Trophoblast cell (in vitro differentiated cells and primary cell): ENCODE data around the gene RAB31.

Experiments
- DNase-seq, 2 donors: peaks; one replicate each; pipeline ENCODE4 v3.0.0-alpha.2; 2016
- H2AFZ ChIP-seq: 2 replicates; pipeline ENCODE4 v1.6.1; 2013; ENCODE audit warnings: low read length, moderate library complexity, mild to moderate bottlenecking; ENCODE audit not compliant: insufficient read depth, poor library complexity
- H2AK5ac ChIP-seq: 2 replicates; pipeline ENCODE4 v1.6.1; 2013; ENCODE audit warnings: mild to moderate bottlenecking, low read length
- H2BK120ac ChIP-seq: 2 replicates; pipeline ENCODE4 v1.6.1; 2013; ENCODE audit warnings: low read length, mild to moderate bottlenecking, moderate library complexity; ENCODE audit not compliant: insufficient read depth, poor library complexity
- H2BK12ac ChIP-seq: 2 replicates; pipeline ENCODE4 v1.6.1; 2013; ENCODE audit warnings: mild to moderate bottlenecking, low read length, moderate library complexity
- H2BK5ac ChIP-seq: 2 replicates; pipeline ENCODE4 v1.6.1; 2013; ENCODE audit warnings: low read length, low read depth, moderate library complexity, mild to moderate bottlenecking; ENCODE audit not compliant: poor library complexity
- H3K14ac ChIP-seq: 2 replicates; pipeline ENCODE4 v1.6.1; 2013; ENCODE audit warnings: mild to moderate bottlenecking, low read length
- H3K18ac ChIP-seq: 2 replicates; pipeline ENCODE4 v1.6.1; 2013; ENCODE audit warnings: mild to moderate bottlenecking, low read length
- H3K23ac ChIP-seq: 2 replicates; pipeline ENCODE4 v1.6.1; 2013; ENCODE audit warnings: low read length
- H3K27ac ChIP-seq: 2 replicates; pipeline ENCODE4 v1.5.1; 2013; ENCODE audit warnings: low read depth, mild to moderate bottlenecking, inconsistent platforms, low read length, moderate library complexity
- H3K27me3 ChIP-seq: 2 replicates; pipeline ENCODE4 v1.6.1; 2013; ENCODE audit warnings: inconsistent platforms, mild to moderate bottlenecking, low read length, moderate library complexity; ENCODE audit not compliant: insufficient read depth
- H3K36me3 ChIP-seq, 2 experiments: 1 replicate in 1 of 2; 2 replicates in 1 of 2; pipeline ENCODE4 v1.6.1; 2013; ENCODE audit warnings: low read length in 2 of 2, mild to moderate bottlenecking in 2 of 2, moderate library complexity in 1 of 2; ENCODE audit not compliant: insufficient read depth in 2 of 2, control insufficient read depth in 1 of 2
- H3K4ac ChIP-seq: 2 replicates; pipeline ENCODE4 v1.6.1; 2013; ENCODE audit warnings: low read depth, mild to moderate bottlenecking, low read length, moderate library complexity
- H3K4me1 ChIP-seq, 2 experiments: 1 replicate in 1 of 2; 2 replicates in 1 of 2; pipeline ENCODE4 v1.6.1; 2013; ENCODE audit warnings: low read length in 2 of 2, mild to moderate bottlenecking in 2 of 2, moderate library complexity in 1 of 2; ENCODE audit not compliant: insufficient read depth in 2 of 2, control insufficient read depth in 1 of 2
- H3K4me2 ChIP-seq: 2 replicates; pipeline ENCODE4 v1.6.1; 2013; ENCODE audit warnings: inconsistent platforms, mild to moderate bottlenecking, low read length, moderate library complexity
- H3K4me3 ChIP-seq: 2 replicates; pipeline ENCODE4 v1.5.1; 2013; ENCODE audit warnings: mild to moderate bottlenecking, low read depth, low read length, inconsistent platforms
- H3K79me1 ChIP-seq: one replicate; pipeline ENCODE4 v1.6.1; 2013; ENCODE audit warnings: low read length
- H3K79me2 ChIP-seq: 2 replicates; pipeline ENCODE4 v1.6.1; 2013; ENCODE audit warnings: low read length, mild to moderate bottlenecking; ENCODE audit not compliant: control insufficient read depth, insufficient read depth, poor library complexity
- H3K9ac ChIP-seq: 2 replicates; pipeline ENCODE4 v1.6.1; 2013; ENCODE audit warnings: mild to moderate bottlenecking, low read length
- H3K9me3 ChIP-seq: 2 replicates; pipeline ENCODE4 v1.6.1; 2013; ENCODE audit warnings: low read depth, mild to moderate bottlenecking, control low read depth, inconsistent platforms, low read length; ENCODE audit not compliant: insufficient read depth
- H4K12ac ChIP-seq: 2 replicates; pipeline ENCODE4 v1.6.1; 2013; ENCODE audit warnings: low read depth, mild to moderate bottlenecking, low read length, moderate library complexity
- H4K8ac ChIP-seq: 2 replicates; pipeline ENCODE4 v1.6.1; 2013; ENCODE audit warnings: low read depth, mild to moderate bottlenecking, low read length, moderate library complexity
- H4K91ac ChIP-seq: one replicate; pipeline ENCODE4 v1.6.1; 2013; ENCODE audit warnings: low read depth, mild to moderate bottlenecking, low read length, moderate library complexity
- WGBS: extraction: QIAGEN DNeasy Blood & Tissue Kit; methylation state at CpG from one replicate; pipeline ENCODE4 v1.1.7; 2013; ENCODE audit warnings: missing lambda C conversion rate; ENCODE audit not compliant: insufficient read length, insufficient coverage; ENCODE audit errors: extremely low coverage; 5-methylcytosine and 5-hydroxymethylcytosine counted together

Gene RAB31

DNA sequence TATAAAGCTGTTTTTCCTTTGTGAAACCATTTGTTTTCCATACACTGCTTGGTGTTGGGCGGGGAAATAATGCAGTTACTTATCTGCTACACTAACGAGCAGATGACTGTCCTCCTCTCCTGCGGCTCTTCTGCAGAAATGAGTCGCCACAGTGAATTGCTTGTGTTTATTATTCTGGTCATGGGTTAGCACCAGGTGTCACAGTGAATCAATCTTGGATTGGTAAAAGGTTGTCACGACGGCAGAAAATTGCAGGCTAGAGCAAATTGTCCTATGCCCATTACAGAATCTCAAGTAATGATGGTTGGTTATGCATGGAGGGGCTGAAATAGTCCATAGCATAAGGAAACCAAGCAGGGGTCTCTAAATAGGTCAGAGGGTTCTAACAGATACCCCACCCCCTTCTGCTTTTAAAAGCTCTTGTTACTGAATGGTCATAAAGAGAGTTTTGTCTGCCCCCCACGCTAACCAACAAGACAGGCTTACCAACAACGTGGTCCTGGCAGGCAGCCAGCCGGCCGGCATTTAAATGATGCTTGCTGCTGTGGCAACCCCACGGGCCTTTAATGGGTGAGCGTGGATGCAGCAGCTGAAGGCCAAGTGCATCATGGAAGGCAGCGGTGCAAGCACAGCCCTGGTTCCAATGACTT is 29.5 kb downstream of the RAB31 start:
- Histone ChIP-seq H4K8ac (no peak overlapping the region), H3K27me3 (no peaks in the 10 kb centered on the region), H3K4me1 (peaks cover 24 to 33% of the 10 kb centered on the region in 2 experiments), H3K4me2 (no peak overlapping the region), H3K9ac (no peak overlapping the region), H2AFZ (no peak overlapping the region), H3K18ac (no peak overlapping the region), H3K79me2 (peaks cover 36% of the 10 kb centered on the region), H2AK5ac (no peak overlapping the region), H3K23ac (no peak overlapping the region), H3K9me3 (no peaks in the 10 kb centered on the region), H4K91ac (no peak overlapping the region), H3K79me1 (peaks cover 7% of the 10 kb centered on the region), H2BK5ac (no peak overlapping the region), H4K12ac (no peak overlapping the region), H3K27ac (no peak overlapping the region), H3K36me3 (peaks cover 33 to 42% of the 10 kb centered on the region in 2 experiments), H3K4me3 (no peak overlapping the region), H2BK120ac (no peak overlapping the region), H3K4ac (peak overlapping the region; percentile 89), H3K14ac (no peak overlapping the region), H2BK12ac (no peak overlapping the region)
- WGBS, result no CpG with 5 or more reads among the region's 13 CpGs
- no peak for DNase-seq

DNA sequence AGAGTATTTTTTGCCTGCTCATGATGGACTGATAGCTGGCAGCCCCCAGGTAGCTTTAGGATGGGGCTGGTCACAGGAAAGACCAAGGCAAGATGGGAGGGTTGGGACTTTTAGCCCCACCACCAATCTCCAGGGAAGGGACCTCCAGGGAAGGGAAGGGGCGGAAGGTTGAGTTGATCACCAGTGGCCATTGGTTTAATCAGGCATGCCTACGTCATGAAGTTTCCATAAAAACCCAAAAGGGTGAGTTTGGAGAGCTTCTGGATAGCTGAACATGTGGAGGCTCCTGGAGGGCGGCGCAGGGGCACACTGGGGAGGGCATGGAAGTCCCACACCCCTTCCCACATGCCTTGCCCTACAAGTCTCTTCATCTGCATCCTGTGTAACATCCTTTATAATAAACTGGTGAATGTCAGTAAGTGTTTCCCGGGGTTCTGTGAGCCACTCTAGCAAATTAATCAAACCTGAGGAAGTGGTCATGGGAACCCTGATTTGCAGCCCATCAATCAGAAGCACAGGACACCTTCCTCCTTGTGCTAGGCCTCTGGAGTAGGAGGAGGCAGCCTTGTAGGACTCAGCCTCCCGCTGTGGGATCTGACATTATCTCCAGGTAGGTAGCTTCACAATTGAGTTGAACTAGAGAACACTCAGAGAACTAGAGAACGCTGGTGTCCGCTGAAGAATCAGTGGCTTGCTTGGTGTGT is 30.3 kb downstream of the RAB31 start:
- Histone ChIP-seq H3K18ac (no peak overlapping the region), H3K23ac (no peak overlapping the region), H3K4me1 (peaks cover 24 to 32% of the 10 kb centered on the region in 2 experiments), H2AFZ (no peak overlapping the region), H3K36me3 (peaks cover 28 to 36% of the 10 kb centered on the region in 2 experiments), H3K9ac (no peak overlapping the region), H2AK5ac (no peak overlapping the region), H3K27ac (no peak overlapping the region), H3K27me3 (no peaks in the 10 kb centered on the region), H3K4me3 (no peak overlapping the region), H3K9me3 (no peaks in the 10 kb centered on the region), H2BK120ac (no peak overlapping the region), H2BK12ac (no peak overlapping the region), H4K12ac (no peak overlapping the region), H3K79me1 (peaks cover 7% of the 10 kb centered on the region), H3K79me2 (peaks cover 33% of the 10 kb centered on the region), H4K8ac (no peak overlapping the region), H3K4me2 (no peak overlapping the region), H3K14ac (no peak overlapping the region), H3K4ac (peak overlapping the region; percentile 89), H4K91ac (no peak overlapping the region), H2BK5ac (no peak overlapping the region)
- no CpG with 5 or more reads among the region's 8 CpGs for WGBS
- DNase-seq, result no peak

DNA sequence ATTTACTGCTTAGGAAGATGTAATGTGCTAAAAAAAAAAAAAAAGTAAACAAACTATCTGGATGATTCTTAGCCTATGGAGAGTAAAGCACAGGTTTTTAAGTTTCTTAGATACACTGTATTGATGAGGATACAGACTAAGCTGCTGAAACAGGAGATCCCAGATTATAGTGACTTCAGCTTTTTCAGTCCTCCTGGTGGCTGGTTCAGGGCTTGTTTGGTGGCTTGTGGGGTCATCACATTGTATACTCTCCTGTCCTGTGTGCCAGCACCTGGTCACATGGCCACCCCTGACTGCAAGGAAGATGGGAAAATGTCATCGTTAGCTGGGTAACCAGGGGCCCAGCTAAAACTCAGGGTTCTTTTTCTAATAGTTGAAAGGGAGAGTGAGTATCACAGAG is 31.4 kb downstream of the RAB31 start:
- H3K9me3 ChIP-seq, result no peaks in the 10 kb centered on the region
- H3K14ac ChIP-seq, result no peak overlapping the region
- no peak overlapping the region for H3K9ac ChIP-seq
- H4K12ac ChIP-seq, result no peak overlapping the region
- H3K79me2 ChIP-seq, result peaks cover 29% of the 10 kb centered on the region
- no peak overlapping the region for H3K18ac ChIP-seq
- no peak overlapping the region for H3K27ac ChIP-seq
- H3K36me3 ChIP-seq, result peaks cover 23 to 30% of the 10 kb centered on the region in 2 experiments
- H2BK120ac ChIP-seq, result no peak overlapping the region
- no peak overlapping the region for H3K4me2 ChIP-seq
- no peak overlapping the region for H4K8ac ChIP-seq
- H3K4me1 ChIP-seq, result peaks cover 23 to 31% of the 10 kb centered on the region in 2 experiments
- no peak overlapping the region for H2AK5ac ChIP-seq
- H3K23ac ChIP-seq, result no peak overlapping the region
- no CpG with 5 or more reads among the region's 1 CpG for WGBS
- H3K4me3 ChIP-seq, result no peak overlapping the region
- no peak overlapping the region for H2AFZ ChIP-seq
- H3K4ac ChIP-seq, result peak overlapping the region; percentile 77
- peaks cover 9% of the 10 kb centered on the region for H3K79me1 ChIP-seq
- no peak overlapping the region for H2BK12ac ChIP-seq
- H2BK5ac ChIP-seq, result no peak overlapping the region
- no peaks in the 10 kb centered on the region for H3K27me3 ChIP-seq
- no peak for DNase-seq
- no peak overlapping the region for H4K91ac ChIP-seq

DNA sequence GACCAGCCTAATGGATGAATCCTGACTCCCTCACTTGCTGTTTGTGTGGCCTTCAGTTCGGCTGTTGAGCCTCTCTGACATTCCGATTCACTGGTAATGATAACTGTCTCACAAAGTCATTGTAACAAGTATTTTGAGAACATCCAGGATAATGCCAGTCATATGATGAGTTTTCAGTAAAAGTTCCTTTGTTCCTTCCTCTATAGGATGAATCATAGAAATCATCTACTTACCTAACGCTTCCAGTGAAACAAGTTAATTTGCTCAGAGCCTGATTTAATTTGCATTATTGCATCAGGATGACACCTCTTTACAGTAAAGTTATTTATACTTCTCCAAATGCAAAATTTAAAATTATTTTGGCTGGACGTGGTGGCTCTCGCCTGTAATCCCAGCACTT is 32.0 kb downstream of the RAB31 start:
- no CpG with 5 or more reads among the region's 5 CpGs for WGBS
- H3K79me2 ChIP-seq, result peaks cover 29% of the 10 kb centered on the region
- H3K14ac ChIP-seq, result no peak overlapping the region
- H4K8ac ChIP-seq, result no peak overlapping the region
- H3K4me1 ChIP-seq, result peaks cover 23 to 31% of the 10 kb centered on the region in 2 experiments
- H3K27me3 ChIP-seq, result no peaks in the 10 kb centered on the region
- no peak overlapping the region for H2BK5ac ChIP-seq
- H3K9me3 ChIP-seq, result no peaks in the 10 kb centered on the region
- no peak for DNase-seq
- H2BK12ac ChIP-seq, result no peak overlapping the region
- no peak overlapping the region for H2AK5ac ChIP-seq
- H4K91ac ChIP-seq, result no peak overlapping the region
- no peak overlapping the region for H3K4me3 ChIP-seq
- no peak overlapping the region for H4K12ac ChIP-seq
- H2BK120ac ChIP-seq, result no peak overlapping the region
- no peak overlapping the region for H3K23ac ChIP-seq
- H2AFZ ChIP-seq, result no peak overlapping the region
- no peak overlapping the region for H3K27ac ChIP-seq
- H3K4me2 ChIP-seq, result no peak overlapping the region
- peaks cover 9% of the 10 kb centered on the region for H3K79me1 ChIP-seq
- H3K18ac ChIP-seq, result no peak overlapping the region
- H3K36me3 ChIP-seq, result peaks cover 19 to 27% of the 10 kb centered on the region in 2 experiments
- H3K4ac ChIP-seq, result peak overlapping the region; percentile 77
- no peak overlapping the region for H3K9ac ChIP-seq
